Aorta (tissue), 5 donors: ENCODE results near the gene PCDH9. TPM values are rescaled to one million over a fixed set of nuclear protein-coding genes. Genes with fewer than 3 reads are reported as not detected.

Experiments used
- ATAC-seq: fragments of 200-7000 bp; cut with Tn5 transposase; one replicate; pipeline ENCODE4 v1.9.1; 2022; ENCODE audit warnings: moderate library complexity; ENCODE audit not compliant: low FRiP score
- DNase-seq, 2 donors: peaks; one replicate each; pipeline ENCODE4 v3.0.0-alpha.2; 2020
- H3K27ac ChIP-seq, 2 donors: one replicate each; pipeline ENCODE4 v1.5.1; 2013; ENCODE audit warnings: low read length in 2 of 2, mild to moderate bottlenecking in 2 of 2, moderate library complexity in 2 of 2, control low read depth in 1 of 2, inconsistent platforms in 1 of 2, low read depth in 1 of 2
- H3K27me3 ChIP-seq, 2 donors: one replicate each; pipeline ENCODE4 v1.6.1; 2013; ENCODE audit warnings: control low read depth in 1 of 2, low read length in 1 of 2, mild to moderate bottlenecking in 1 of 2, moderate library complexity in 1 of 2; ENCODE audit not compliant: insufficient read depth in 2 of 2, control insufficient read depth in 1 of 2
- H3K36me3 ChIP-seq, 2 donors: one replicate each; pipeline ENCODE4 v1.6.1; 2013; ENCODE audit warnings: control low read depth in 1 of 2, low read length in 1 of 2, mild to moderate bottlenecking in 1 of 2; ENCODE audit not compliant: insufficient read depth in 2 of 2, control insufficient read depth in 1 of 2
- H3K4me1 ChIP-seq, 2 donors: one replicate each; pipeline ENCODE4 v1.6.1; 2013; ENCODE audit warnings: low read length in 2 of 2, control low read depth in 1 of 2, mild to moderate bottlenecking in 1 of 2, moderate library complexity in 1 of 2; ENCODE audit not compliant: insufficient read depth in 2 of 2, control insufficient read depth in 1 of 2
- H3K4me3 ChIP-seq, 2 donors: one replicate each; pipeline ENCODE4 v1.5.1; 2013; ENCODE audit warnings: low read length in 2 of 2, control low read depth in 1 of 2, mild to moderate bottlenecking in 1 of 2
- H3K9me3 ChIP-seq: one replicate; pipeline ENCODE4 v1.6.1; 2013; ENCODE audit warnings: mild to moderate bottlenecking, low read length; ENCODE audit not compliant: control insufficient read depth
- WGBS, 2 donors: extraction: QIAGEN DNeasy Blood & Tissue Kit; methylation state at CpG; one replicate each; pipeline ENCODE4 v1.1.7; 2013; 5-methylcytosine and 5-hydroxymethylcytosine counted together
- intact Hi-C, 2 donors: fragments of 100-400 bp; cut with DNase I; formaldehyde crosslinking; loops; one replicate each; pipeline versions ENCODE4 v1.14.2 to v1.15.0; 2022
- polyA plus RNA-seq, 2 donors: library from polyadenylated mRNA; stranded (reverse); fragments of 200-250 nt; gene quantifications; one replicate each; pipeline ENCODE4 v1.2.3, GENCODE V29; 2013
- total RNA-seq, 2 donors: library from RNA; stranded (reverse); fragmentation: NEBNext Ultra II Directional; extraction: Animal tissue kit (Norgen Biotek cat#: 25700); gene quantifications; one replicate each; pipeline ENCODE4 v1.2.1, GENCODE V29; 2021
- donor health status: healthy with polysubstance abuse.
- donor health status: Bipolar disorder and iron deficiency.
- donor health status: DM: no; HTN: no; CAD: no.
- donor health status: DM: no; HTN: no; CAD: no.
- donor health status: DM: yes; HTN: yes; CAD: no.

Gene PCDH9
- total and polyA plus RNA-seq, 4 donors, result 0.38 to 6.3 (median 4.2) TPM

DNA sequence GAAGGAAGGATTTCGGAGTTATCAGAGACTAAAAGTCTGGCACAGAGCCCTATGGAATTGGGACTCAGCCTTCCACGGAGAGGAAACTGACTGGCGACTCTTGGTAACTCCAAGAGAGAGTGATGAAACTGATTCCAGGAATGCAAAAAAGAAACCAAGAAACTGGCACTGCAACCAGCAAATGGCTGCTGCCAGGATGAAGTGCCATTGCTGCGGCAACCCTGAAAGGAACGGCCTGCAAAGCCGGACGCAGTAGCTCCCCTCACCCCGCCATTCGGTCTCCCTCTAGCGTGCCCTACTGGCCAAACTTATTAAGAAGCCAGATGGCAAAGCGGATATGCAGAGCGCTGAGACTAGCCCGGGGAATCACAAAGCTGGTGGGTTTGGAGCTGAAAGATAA, 236.0 kb downstream of the PCDH9 start:
- Histone ChIP-seq H3K27me3 (no peaks in the 10 kb centered on the region), H3K4me3 (peak overlapping the region in 1 of 2 donors; percentile 41), H3K4me1 (peaks cover 0 to 5% of the 10 kb centered on the region in 2 donors), H3K27ac (no peak overlapping the region), H3K36me3 (no peaks in the 10 kb centered on the region), H3K9me3 (no peaks in the 10 kb centered on the region)
- DNase-seq (peak; percentile 78), ATAC-seq (peak; percentile 89)
- 1 to 7% methylated on average over 13 of the region's 13 CpGs for WGBS, 2 donors
- intact Hi-C loops, result no loop called here

DNA sequence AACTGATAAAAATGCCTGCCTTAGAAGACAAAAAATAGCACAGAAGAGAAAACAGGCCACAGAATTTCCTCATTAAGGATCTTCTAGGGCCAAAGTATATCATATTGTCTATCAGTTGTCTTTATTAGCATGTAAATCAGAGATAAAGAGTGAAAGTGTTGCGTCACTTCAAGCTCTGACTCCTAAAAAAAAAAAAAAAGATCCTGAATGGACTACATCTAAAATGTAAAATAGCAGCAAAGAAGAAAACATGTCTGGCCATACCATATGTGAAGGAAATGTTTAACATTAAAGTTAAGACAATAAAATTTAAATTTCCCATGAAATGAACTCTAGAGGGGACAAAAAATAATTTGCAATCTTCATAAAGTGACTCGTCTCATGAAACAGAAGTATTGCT, 237.4 kb downstream of the PCDH9 start:
- Histone ChIP-seq H3K27me3 (no peaks in the 10 kb centered on the region), H3K9me3 (no peaks in the 10 kb centered on the region), H3K4me3 (no peak overlapping the region), H3K27ac (no peak overlapping the region), H3K36me3 (no peaks in the 10 kb centered on the region), H3K4me1 (peaks cover 0 to 5% of the 10 kb centered on the region in 2 donors)
- ATAC-seq, result no peak
- intact Hi-C loops, result no loop called here
- WGBS, 2 donors, result 90 to 99% methylated on average over 2 of the region's 2 CpGs
- DNase-seq, result no peak

DNA sequence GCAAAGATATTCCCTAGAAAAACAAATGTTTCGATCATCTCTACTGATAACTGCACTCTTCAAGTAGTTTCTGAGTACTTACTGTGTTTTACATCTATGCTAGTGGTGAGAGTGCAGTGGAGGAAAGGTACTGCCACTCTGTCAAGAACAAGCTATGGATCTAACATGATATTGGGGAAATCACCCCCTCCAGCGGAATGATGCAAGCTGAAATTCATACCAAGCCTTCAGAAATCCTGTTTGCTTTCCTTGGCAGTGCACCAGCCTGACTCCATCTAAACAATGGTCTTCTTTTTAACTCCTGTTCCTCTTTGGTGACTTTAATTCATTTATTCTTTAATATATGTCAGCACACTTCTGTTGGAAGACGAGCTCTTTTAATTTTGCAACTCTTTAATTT, 238.0 kb downstream of the PCDH9 start:
- no peak overlapping the region for H3K4me3 ChIP-seq
- H3K36me3 ChIP-seq, result no peaks in the 10 kb centered on the region
- peaks cover 0 to 5% of the 10 kb centered on the region in 2 donors for H3K4me1 ChIP-seq
- no peaks in the 10 kb centered on the region for H3K27me3 ChIP-seq
- intact Hi-C loops, result no loop called here
- ATAC-seq (no peak), DNase-seq (no peak)
- H3K27ac ChIP-seq, result no peak overlapping the region
- H3K9me3 ChIP-seq, result no peaks in the 10 kb centered on the region
- 48 to 59% methylated on average over 3 of the region's 3 CpGs for WGBS, 2 donors

DNA sequence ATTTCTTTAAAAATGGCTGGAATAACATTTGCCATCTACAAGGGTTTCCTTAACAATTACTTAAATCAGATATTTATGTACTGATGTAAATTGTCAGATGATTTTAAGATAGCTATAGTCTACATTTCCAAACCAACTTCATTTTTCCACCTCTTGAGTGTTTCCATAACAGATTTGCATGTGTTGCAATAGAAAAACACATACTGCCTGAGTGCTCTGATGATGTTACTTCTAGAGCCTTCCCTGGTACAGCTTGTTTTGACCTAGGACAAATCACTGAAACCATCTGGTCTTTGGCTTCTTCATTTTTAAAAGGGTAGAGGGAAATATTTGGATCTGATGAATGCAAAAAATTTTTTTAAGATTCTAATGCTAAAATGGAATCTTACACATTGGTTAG, 245.9 kb downstream of the PCDH9 start:
- H3K4me3 ChIP-seq, result no peak overlapping the region

DNA sequence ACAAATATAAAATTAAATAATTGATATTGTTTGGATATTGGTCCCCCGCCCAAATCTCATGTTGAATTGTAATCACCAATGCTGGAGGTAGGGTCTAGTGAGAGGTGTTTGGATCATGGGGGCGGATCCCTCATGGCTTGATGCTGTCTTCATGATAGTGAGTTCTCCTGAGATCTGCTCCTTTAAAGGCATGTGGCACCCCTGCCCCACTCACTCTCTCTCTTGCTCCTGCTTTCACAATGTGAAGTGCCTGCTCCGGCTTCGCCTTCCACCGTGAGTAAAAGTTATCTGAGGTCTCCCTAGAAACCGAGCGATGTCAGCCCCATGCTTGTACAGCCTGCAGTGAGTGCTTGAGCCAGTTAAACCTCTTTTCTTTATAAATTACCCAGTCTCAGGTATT, 248.2 kb downstream of the PCDH9 start:
- Histone ChIP-seq H3K27ac (no peak overlapping the region), H3K36me3 (no peaks in the 10 kb centered on the region), H3K4me1 (no peaks in the 10 kb centered on the region), H3K4me3 (no peak overlapping the region), H3K9me3 (no peaks in the 10 kb centered on the region), H3K27me3 (no peaks in the 10 kb centered on the region)
- ATAC-seq (no peak), DNase-seq (no peak)
- intact Hi-C loops, result no loop called here
- 92% methylated on average over 7 of the region's 7 CpGs for WGBS, 2 donors

More for the DNA sequence above, 245.9 kb downstream of the PCDH9 start:
- ATAC-seq (no peak), DNase-seq (no peak)
- H3K9me3 ChIP-seq, result no peaks in the 10 kb centered on the region
- no peaks in the 10 kb centered on the region for H3K27me3 ChIP-seq
- H3K36me3 ChIP-seq, result no peaks in the 10 kb centered on the region
- H3K27ac ChIP-seq, result no peak overlapping the region
- intact Hi-C loops, result no loop called here
- no peaks in the 10 kb centered on the region for H3K4me1 ChIP-seq

DNA sequence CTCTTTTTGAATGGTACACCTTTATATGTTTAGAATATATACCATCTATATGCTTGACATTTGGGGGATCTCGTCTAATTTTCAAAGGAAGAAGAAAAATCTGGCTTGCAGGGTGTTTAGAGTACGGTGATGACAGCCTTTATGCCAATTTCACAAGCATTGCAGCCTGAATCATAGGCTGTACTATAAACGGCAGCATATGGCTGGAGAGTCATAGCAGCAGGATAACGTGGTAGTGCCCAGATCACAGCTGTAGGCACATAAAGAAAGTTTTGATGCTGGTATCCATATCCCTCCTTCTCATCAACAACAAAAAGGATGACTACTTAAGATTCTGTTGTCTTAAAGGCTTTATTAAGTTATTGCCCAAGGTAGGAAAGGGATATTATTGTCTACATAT, 253.0 kb downstream of the PCDH9 start:
- H3K36me3 ChIP-seq, result no peaks in the 10 kb centered on the region
- H3K4me3 ChIP-seq, result no peak overlapping the region
- intact Hi-C loops, result loop anchor here in 1 of 2 donors (5.0 kb wide), 1 partner anchor 175 kb away; no protein-coding TSS in a partner anchor
- no peaks in the 10 kb centered on the region for H3K9me3 ChIP-seq
- no peak overlapping the region for H3K27ac ChIP-seq
- H3K27me3 ChIP-seq, result no peaks in the 10 kb centered on the region
- WGBS, 2 donors, result 73 to 81% methylated on average over 4 of the region's 4 CpGs
- DNase-seq (no peak), ATAC-seq (no peak)
- no peaks in the 10 kb centered on the region for H3K4me1 ChIP-seq

DNA sequence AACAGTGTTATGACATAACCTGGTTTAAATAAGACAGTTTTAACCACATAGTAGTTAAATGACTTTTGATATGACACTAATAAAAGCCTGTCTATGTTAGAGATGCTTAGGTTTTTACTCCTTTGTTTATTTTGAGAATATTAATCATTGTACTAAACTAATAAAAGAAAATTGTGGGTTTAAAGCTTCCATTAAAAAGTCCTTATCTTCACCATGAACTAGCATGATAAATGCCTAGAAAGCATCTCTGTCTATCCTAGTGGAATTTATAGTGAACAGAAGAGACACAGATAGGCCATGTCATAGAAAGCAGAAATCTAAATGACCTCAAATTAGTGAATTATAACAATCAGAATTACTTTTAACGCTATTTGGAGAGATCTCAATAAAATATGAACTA, 255.2 kb downstream of the PCDH9 start:
- ATAC-seq (no peak), DNase-seq (no peak)
- Histone ChIP-seq H3K36me3 (no peaks in the 10 kb centered on the region), H3K4me3 (no peak overlapping the region), H3K27ac (no peak overlapping the region), H3K9me3 (no peaks in the 10 kb centered on the region), H3K4me1 (no peaks in the 10 kb centered on the region), H3K27me3 (no peaks in the 10 kb centered on the region)
- WGBS, 2 donors, result 92 to 93% methylated on average over 1 of the region's 1 CpG
- intact Hi-C loops, result loop anchor here in 1 of 2 donors (5.0 kb wide), 1 partner anchor 177 kb away; no protein-coding TSS in a partner anchor

DNA sequence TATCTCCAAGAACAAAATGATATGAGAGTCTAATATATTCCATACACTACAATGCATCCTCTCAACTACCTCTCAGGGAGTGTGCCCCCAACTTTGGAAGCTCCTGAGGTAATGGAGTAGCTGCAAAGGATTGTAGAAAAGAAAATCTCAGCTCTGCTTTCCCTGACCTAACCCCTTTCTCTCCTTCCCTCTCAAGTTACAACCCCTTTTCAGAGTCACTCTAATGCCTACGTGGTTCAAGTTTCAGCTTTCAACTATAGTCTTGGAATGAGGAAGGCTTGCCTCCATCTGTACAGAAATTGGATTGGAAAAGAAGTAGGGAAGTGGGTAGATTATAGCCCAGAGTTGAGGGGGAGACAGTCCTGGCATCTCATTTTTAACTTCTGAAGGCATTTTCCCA, 256.0 kb downstream of the PCDH9 start:
- intact Hi-C loops, result no loop called here
- Histone ChIP-seq H3K27me3 (no peaks in the 10 kb centered on the region), H3K4me1 (no peaks in the 10 kb centered on the region), H3K4me3 (no peak overlapping the region), H3K9me3 (no peaks in the 10 kb centered on the region), H3K27ac (no peak overlapping the region), H3K36me3 (no peaks in the 10 kb centered on the region)
- DNase-seq (no peak), ATAC-seq (no peak)
- WGBS, 2 donors, result 50 to 74% methylated on average over 1 of the region's 1 CpG

DNA sequence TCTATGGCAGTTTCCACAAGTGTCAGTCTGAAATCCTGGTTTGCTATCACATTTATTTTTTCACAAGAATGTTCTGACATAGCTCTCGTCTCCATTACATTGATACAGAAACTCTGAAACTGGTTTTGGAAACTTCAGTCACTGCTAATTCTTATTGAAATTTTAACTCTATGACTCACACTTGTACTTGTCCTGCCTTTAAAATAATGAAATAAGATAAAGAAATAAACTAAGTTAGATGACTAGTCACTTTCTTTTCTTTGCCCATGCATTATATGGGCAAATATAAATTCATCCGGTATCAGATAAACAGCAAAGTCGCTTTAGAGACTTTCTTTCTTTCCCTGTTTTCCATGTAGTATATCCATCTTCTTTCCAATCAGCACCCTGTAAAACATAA, 257.5 kb downstream of the PCDH9 start:
- 74 to 79% methylated on average over 3 of the region's 3 CpGs for WGBS, 2 donors
- ATAC-seq (no peak), DNase-seq (no peak)
- Histone ChIP-seq H3K4me1 (no peaks in the 10 kb centered on the region), H3K4me3 (no peak overlapping the region), H3K9me3 (no peaks in the 10 kb centered on the region), H3K36me3 (no peaks in the 10 kb centered on the region), H3K27me3 (no peaks in the 10 kb centered on the region), H3K27ac (no peak overlapping the region)
- intact Hi-C loops, result no loop called here
